HEK293T (cell line): Measurements from ENCODE around the gene RNF111.
"Not testable (repeated sequence)": the region's sequence is repeated elsewhere in the genome, so short reads cannot be mapped to it uniquely, and the experiment has no call there.

Experiments
- CTCF ChIA-PET: fragments of 350-600 bp; formaldehyde crosslinking; extraction: SDS; loops from one replicate; lab custom pipeline; 2021; ENCODE audit warnings: antibody characterized with exemption, inconsistent platforms; lab: Yijun Ruan, JAX
- POLR2A ChIA-PET: fragments of 350-600 bp; formaldehyde crosslinking; extraction: SDS; loops from one replicate; lab custom pipeline; 2020; ENCODE audit warnings: antibody characterized with exemption, inconsistent platforms; lab: Yijun Ruan, JAX
- DNase-seq: peaks from one replicate; pipeline ENCODE4 v3.0.0; 2012; ENCODE audit warnings: mixed read lengths; ENCODE audit errors: extremely low spot score
- ARNT ChIP-seq: fragments of 450-650 bp; IDR thresholded peaks from 2 replicates; pipeline ENCODE4 v1.6.1; 2017; ENCODE audit warnings: mild to moderate bottlenecking
- BHLHE40 ChIP-seq: fragments of 450-650 bp; IDR thresholded peaks from 2 replicates; pipeline ENCODE4 v1.6.1; 2016; ENCODE audit warnings: mild to moderate bottlenecking, moderate library complexity, borderline replicate concordance
- CTBP1 ChIP-seq: fragments of 450-650 bp; IDR thresholded peaks from 2 replicates; pipeline ENCODE4 v1.6.1; 2016; ENCODE audit warnings: borderline replicate concordance
- ELF4 ChIP-seq: fragments of 450-650 bp; IDR thresholded peaks from 2 replicates; pipeline ENCODE4 v1.6.1; 2017; ENCODE audit warnings: antibody characterized with exemption
- FOXA1 ChIP-seq: fragments of 450-650 bp; IDR thresholded peaks from 2 replicates; pipeline ENCODE4 v1.6.1; 2016; ENCODE audit warnings: mild to moderate bottlenecking
- FOXK2 ChIP-seq: fragments of 450-650 bp; IDR thresholded peaks from 2 replicates; pipeline ENCODE4 v1.6.1; 2016; ENCODE audit warnings: mild to moderate bottlenecking
- FOXM1 ChIP-seq: fragments of 450-650 bp; IDR thresholded peaks from 2 replicates; pipeline ENCODE4 v1.6.1; 2017; ENCODE audit warnings: mild to moderate bottlenecking, borderline replicate concordance
- HDGF ChIP-seq: fragments of 450-650 bp; IDR thresholded peaks from 2 replicates; pipeline ENCODE4 v1.6.1; 2017; ENCODE audit warnings: antibody characterized with exemption, borderline replicate concordance
- L3MBTL2 ChIP-seq: fragments of 450-650 bp; conservative IDR thresholded peaks from 2 replicates; pipeline ENCODE4 v1.6.1; 2016; ENCODE audit warnings: mild to moderate bottlenecking
- LEF1 ChIP-seq: fragments of 450-650 bp; IDR thresholded peaks from 2 replicates; pipeline ENCODE4 v1.6.1; 2017; ENCODE audit warnings: mild to moderate bottlenecking, borderline replicate concordance
- NFRKB ChIP-seq: fragments of 450-650 bp; IDR thresholded peaks from 2 replicates; pipeline ENCODE4 v1.6.1; 2016; ENCODE audit warnings: mild to moderate bottlenecking, moderate library complexity
- PKNOX1 ChIP-seq: fragments of 450-650 bp; IDR thresholded peaks from 2 replicates; pipeline ENCODE4 v1.6.1; 2016
- SP1 ChIP-seq: fragments of 450-650 bp; IDR thresholded peaks from 2 replicates; pipeline ENCODE4 v1.6.1; 2017
- SUZ12 ChIP-seq: fragments of 450-650 bp; IDR thresholded peaks from 2 replicates; pipeline ENCODE4 v1.6.1; 2016; ENCODE audit warnings: mild to moderate bottlenecking
- TARDBP ChIP-seq: fragments of 450-650 bp; IDR thresholded peaks from 2 replicates; pipeline ENCODE4 v1.6.1; 2016
- ZNF384 ChIP-seq: fragments of 450-650 bp; IDR thresholded peaks from 2 replicates; pipeline ENCODE4 v1.6.1; 2016

RNF111 gene

GRCh38 chr15:59131969-59132562 is 144.6 kb downstream of the RNF111 start:
- DNase-seq, result no peak
- ChIA-PET CTCF (no interaction called here), POLR2A (no interaction called here)
- TF ChIP-seq LEF1 (no peak), PKNOX1 (no peak), NFRKB (no peak), FOXA1 (no peak), SP1 (no peak), HDGF (no peak), FOXK2 (no peak), BHLHE40 (no peak), ARNT (no peak), CTBP1 (no peak), FOXM1 (no peak)

- ChIA-PET CTCF (no interaction called here), POLR2A (no interaction called here)
- no peak for TF ChIP-seq ZNF384
- TF ChIP-seq FOXK2, result no peak
- TF ChIP-seq TARDBP, result no peak
- no peak for TF ChIP-seq CTBP1
- TF ChIP-seq ARNT, result no peak
- TF ChIP-seq NFRKB, result no peak
- no peak for TF ChIP-seq HDGF
- TF ChIP-seq PKNOX1, result no peak
- TF ChIP-seq SP1, result no peak
- TF ChIP-seq FOXM1, result no peak
- TF ChIP-seq FOXA1, result no peak
- TF ChIP-seq ELF4, result no peak
- no peak for TF ChIP-seq BHLHE40
- no peak for TF ChIP-seq SUZ12
- no peak for TF ChIP-seq LEF1
- no peak for DNase-seq
Observed at GRCh38 chr15:59133929-59134427, 146.5 kb downstream of the RNF111 start.

- DNase-seq, result no peak
- TF ChIP-seq SP1, result no peak
- no peak for TF ChIP-seq ARNT
- no peak for TF ChIP-seq CTBP1
- no peak for TF ChIP-seq ELF4
- no peak for TF ChIP-seq ZNF384
- TF ChIP-seq FOXA1, result no peak
- TF ChIP-seq TARDBP, result no peak
- no peak for TF ChIP-seq FOXK2
- TF ChIP-seq L3MBTL2, result no peak
- TF ChIP-seq SUZ12, result no peak
- no peak for TF ChIP-seq NFRKB
- no peak for TF ChIP-seq LEF1
- TF ChIP-seq BHLHE40, result no peak
- no peak for TF ChIP-seq PKNOX1
- no peak for TF ChIP-seq HDGF
- TF ChIP-seq FOXM1, result no peak
- POLR2A ChIA-PET, result no interaction called here
- CTCF ChIA-PET, result interaction anchor here (0.6 kb wide), 1 partner anchor 391 kb away, joined by 3 read pairs; no protein-coding TSS in a partner anchor
Observed at GRCh38 chr15:59137566-59137965, 150.1 kb downstream of the RNF111 start.

DNA sequence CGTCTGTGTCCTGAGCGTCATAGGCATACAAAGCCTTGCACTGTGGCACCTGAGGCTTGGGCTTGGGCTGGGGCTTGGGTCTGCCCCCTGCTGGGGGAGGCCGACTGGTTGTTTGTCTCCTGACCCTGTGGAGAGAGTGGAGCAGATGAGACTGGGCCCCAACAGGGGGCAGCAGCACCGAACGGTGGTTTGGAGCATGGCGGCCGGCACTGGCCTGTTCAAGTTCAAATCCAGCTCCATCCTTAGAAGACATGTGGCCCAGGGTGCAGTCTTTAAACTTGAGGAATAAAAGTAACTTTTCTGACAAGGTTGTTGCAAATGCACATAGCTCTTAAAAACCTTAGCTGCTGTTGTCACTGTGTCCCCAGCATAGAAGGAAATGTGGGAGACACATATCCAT is 150.8 kb downstream of the RNF111 start:
- DNase-seq, result peak; percentile 62
- POLR2A ChIA-PET, result no interaction called here
- TF ChIP-seq ARNT, result no peak
- TF ChIP-seq SP1, result no peak
- TF ChIP-seq HDGF, result no peak
- TF ChIP-seq ZNF384, result no peak
- TF ChIP-seq CTBP1, result no peak
- TF ChIP-seq BHLHE40, result no peak
- CTCF ChIA-PET, result interaction anchor here (0.6 kb wide), 1 partner anchor 390 kb away, joined by 3 read pairs; no protein-coding TSS in a partner anchor

DNA sequence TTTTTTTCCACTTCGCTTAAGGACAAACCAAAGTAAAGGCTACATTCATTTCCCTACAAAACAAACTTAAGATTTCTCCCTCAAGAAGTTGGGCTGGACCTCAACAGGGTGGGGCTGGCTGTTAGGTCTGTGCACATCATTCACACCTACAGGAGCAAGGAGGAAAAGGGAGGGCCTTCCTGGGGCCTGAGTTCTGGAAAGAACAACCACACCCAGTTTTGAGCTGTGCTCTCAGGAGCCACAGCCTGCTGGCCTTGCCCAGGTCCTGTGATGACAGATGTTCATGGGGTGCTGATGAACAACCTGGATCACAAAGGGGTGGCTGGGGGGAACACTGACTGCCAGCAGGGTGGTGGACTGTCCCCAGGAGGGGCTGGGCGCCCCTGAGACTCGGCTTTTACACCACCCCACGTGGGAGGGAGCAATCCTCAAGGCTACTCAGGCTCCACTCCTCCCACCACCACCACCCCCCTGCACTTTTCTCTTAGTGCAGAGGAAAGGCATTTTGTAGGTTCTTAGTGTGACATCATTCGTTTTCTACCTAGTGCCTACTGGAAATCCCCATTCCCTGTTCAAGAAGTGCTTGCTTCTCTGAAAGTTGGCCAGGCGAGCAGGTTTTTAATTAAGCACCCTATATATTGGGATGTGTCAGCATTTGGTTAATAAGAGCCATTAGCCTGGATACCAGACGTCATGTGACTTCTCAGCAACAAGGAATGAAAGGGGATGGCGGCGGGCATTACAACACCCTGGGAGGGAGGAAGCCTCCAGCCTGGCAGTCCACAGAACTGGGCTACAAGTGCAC is 153.2 kb downstream of the RNF111 start:
- CTCF ChIA-PET, result no interaction called here
- no peak for DNase-seq
- POLR2A ChIA-PET, result no interaction called here
- TF ChIP-seq FOXM1 (no peak), ARNT (no peak), SP1 (no peak), ZNF384 (no peak), TARDBP (no peak), CTBP1 (no peak), FOXA1 (no peak)

DNA sequence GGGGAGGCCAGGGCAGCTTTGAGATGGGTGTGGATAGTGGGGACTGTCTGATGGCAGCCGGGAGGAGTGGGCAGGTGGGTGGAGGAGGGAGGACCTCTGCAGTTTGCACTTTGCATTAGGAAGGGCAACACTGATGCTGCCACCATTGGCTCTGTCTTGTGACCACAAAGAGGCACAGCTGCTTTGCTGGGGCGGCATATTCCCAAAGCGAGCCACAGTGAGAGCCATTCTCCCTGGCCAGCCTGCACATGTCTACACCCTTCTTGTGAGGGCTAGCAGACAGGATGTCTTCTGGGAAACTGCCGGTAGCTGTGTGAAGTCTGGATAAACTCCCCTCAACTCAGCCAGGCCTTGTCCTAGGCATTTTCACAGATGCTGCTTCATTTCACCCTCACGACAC is 155.8 kb downstream of the RNF111 start:
- POLR2A ChIA-PET, result no interaction called here
- CTCF ChIA-PET, result interaction anchor here (0.6 kb wide), 1 partner anchor 231 kb away, joined by 4 read pairs; no protein-coding TSS in a partner anchor

DNA sequence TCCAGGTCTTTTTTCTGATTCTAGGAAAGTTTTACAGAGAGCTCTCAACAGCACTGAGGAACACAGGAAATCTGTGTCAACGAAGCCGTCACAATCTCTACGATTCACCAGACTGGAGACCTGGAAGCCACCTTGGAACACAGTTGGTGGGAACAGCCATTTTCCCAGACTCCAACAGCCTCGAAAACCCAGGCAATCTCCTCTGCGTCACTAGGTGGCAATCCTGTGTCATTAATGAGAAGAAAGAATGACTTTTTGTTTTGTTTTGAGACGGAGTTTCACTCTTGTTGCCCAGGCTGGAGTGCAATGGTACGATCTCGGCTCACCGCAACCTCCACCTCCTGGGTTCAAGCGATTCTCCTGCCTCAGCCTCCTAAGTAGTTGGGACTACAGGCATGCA is 157.1 kb downstream of the RNF111 start:
- DNase-seq, CTCF ChIA-PET, POLR2A ChIA-PET: not testable (repeated sequence)

More for the DNA sequence above, 155.8 kb downstream of the RNF111 start:
- no peak for TF ChIP-seq SUZ12
- no peak for TF ChIP-seq LEF1
- TF ChIP-seq HDGF, result no peak
- no peak for TF ChIP-seq FOXA1
- no peak for TF ChIP-seq PKNOX1
- no peak for TF ChIP-seq NFRKB
- no peak for TF ChIP-seq CTBP1
- TF ChIP-seq TARDBP, result no peak
- TF ChIP-seq ZNF384, result no peak
- no peak for TF ChIP-seq ELF4
- no peak for TF ChIP-seq ARNT
- no peak for TF ChIP-seq FOXK2
- no peak for DNase-seq
